RCC 7860 (cell line): ENCODE results near the gene RGS5.

Experiments used
- DNase-seq: peaks from one replicate; pipeline ENCODE4 v3.0.0-alpha.2; 2015; ENCODE audit warnings: low spot score
- FAIRE-seq: peaks from 2 replicates; lab custom pipeline; 2012; peaks lifted over from hg19 to GRCh38; lab: Jason Lieb, UNC

Gene RGS5

DNA sequence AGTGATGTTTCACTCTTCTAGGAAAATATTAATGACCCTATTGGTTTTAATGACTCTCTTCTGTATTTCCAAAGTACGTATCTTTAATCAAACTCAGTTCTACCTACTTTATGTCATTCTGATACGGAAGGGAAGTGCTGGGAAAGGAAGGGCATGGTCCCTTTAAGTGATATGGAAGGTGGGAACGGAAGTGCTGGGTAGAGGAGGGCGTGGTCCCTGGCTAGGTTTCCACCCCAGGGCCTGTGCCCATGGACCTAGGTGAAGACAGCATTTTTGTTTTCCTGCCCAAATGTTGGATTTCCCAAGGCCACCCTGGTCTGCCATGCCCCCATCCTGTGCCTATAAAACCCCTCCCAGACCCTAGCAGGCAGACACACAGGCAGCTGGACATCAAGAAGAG, 109.5 kb downstream of the RGS5 start:
- FAIRE-seq = no peak
- no peak for DNase-seq
